ENCODE data around the gene ZBED5.
"Not testable (repeated sequence)": the region's sequence is repeated elsewhere in the genome, so short reads cannot be mapped to it uniquely, and the experiment has no call there.

Gene ZBED5

DNA sequence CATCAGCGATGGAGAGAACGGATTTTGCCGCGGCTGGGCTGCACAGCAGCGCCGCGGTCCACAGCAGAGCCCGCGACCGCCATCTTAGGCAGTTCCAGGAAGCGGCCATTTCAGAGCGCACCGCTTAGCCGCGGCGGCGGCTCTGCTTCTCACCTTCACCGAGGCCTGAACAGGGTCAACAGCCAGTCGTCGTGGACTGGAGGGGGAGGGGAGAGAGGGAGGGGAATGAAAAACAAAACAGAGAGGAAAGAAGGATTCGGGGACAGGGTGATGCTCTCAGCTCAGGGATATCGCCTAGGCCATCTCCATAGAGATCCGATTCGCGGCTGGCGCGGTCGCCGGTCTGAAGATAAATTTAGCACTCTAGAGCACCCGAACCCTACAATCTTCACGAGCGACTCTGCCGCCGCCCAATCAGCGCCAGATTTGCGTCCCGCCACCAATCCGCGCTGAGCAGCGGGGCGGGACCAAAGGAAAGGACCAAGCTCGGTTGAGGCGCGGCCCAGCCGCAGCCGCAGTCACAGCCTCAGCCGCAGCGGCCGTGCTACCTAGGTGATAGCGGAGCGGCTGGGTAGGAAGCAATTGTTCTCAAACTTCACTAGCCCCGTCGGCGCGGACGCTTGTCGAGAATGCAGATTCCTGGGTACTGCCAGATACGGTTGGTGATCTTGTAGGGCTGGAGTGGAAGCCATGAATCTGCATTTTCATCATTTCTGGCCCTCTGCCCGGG is at the start of gene ZBED5:
Gene ZBED5, minus strand, starts transcription at position 345 of the 730 bp plus-strand sequence. CDS start 3,108 bp downstream, outside the sequence.
- DNase-seq, result peak; percentile 61

DNA sequence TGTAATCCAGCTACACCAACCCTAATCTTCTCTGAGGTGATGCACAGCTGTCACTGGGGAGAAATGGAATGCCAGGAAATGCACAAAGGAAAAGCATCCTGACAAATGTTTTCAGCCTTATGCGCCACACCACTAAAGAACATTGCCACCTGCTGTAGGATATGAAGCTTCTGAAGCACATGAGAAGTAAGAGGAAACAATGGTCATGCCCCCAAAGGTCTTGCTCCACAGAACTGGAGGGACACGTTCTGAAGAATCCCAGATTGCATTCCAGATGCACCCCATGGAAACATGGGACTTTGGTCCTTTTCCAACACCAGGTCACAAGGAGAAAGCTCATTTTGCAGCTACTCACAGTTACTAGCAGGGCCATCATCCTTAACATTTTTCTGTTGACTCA is 48.7 kb upstream of the ZBED5 start:
- DNase-seq, result no peak

DNA sequence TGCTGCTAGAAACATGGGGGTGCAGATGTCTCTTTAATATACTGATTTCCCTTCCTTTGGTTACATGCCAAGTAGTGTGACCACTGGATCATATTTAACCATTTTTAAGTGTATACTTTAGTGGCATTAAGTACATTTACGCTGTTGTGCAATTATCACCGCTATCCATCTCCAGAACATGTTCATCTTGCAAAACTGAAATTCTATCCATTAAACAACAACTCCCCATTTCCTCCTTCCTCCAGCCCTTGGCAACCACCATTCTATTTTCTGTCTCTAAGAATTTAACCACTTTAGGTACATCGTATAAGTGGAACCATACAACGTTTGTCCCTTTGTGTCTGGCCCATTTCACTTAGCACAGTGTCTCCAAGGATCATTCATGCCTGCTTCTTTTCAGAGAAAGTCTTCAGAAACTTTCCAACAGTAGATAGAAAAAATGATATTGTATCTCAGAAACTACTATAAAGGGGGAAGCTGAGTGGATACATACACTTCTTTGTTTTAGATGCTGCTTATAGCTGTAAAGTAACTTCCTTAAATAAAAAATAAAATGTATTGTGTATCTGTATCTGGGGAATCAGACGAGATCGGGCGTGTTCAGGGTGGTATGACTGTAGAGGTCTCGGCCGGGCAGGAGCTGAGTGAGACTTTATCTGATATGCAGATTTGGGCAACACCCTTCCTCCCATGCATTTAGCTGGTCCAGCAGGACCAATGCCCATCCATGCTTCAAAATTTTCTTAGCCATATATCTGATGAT is 44.6 kb upstream of the ZBED5 start:
- no peak for DNase-seq

DNA sequence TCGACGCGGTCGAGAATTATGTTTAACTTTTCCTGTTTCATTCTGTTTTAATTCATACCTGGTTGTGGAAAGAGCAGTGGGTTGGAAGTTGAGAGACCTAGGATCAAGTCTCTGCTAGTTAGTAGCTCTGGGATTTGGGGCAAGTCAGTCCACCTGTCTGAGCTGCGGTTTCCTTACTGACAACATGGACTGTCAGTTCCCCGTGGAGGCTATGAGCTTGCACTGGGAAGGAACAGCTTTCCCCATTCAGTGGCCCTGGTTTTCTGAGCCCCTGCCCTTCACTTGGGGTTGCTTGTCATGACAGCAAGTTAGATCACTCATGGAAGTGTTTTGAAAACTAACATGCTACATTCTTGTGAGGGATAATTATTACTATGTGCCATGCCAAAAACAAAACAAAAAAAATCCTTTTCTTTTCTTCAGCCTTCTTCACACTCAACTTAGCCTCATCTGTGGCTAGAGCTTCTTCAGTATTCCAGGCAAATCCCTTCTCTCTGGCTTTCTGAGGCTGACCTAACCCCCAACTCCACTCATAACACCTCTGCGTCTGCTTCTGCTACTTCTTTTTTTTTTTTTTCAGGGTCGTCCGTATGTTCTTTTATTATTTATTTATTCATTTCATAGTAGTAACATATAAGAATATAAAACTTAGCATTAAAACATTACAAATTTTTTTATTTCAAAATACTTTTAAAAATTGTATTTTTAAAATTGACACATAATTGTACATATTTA is 43.0 kb upstream of the ZBED5 start:
- DNase-seq, result no peak

DNA sequence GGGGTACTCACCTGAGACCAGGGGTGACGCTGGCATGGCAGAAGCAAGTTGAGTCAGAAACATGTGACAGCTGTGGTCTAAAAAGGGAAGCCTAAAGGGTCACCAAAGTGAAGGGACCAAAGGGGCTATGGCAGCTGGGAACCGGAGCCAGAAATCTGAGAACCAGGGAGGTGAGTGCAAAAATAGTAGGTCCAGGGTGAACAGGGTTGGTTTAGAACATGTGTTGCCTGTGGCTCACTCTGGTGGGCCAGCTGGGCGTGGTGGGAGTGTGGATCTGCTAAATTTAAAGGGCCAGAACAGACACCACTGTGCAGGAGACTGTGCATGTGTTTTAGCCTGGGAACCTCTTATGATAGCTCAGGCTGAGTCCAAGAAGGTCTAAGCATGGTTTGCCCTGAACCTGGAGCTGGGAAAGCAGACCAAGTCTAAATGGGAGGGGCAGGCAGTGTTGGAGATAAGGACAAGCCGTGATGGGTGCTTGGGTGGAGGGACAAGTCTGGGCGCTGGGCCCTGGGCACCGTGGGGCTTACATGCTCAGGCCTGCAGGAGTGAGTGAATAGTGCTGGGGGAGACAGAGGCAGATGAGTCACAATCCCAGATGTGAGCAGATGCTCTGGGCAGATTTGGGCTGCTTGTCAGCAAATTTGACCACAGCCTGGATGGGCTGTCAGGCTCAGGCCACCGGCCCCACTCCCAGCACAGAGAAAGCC is 41.4 kb upstream of the ZBED5 start:
- DNase-seq, result peak; percentile 24

DNA sequence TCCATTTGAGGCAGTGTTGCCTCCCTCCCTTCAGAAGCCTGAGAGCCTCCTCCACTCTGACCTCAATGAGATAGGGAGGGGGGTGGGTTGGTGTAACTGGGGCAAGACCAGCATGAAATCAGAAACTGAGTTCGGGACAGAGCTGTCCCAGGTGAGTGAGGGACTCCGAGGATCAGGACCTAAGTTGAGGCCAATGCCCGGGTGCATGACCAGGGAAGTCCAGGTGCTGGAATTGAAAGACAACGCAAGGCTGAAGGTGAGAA is 40.8 kb upstream of the ZBED5 start:
- no peak for DNase-seq

DNA sequence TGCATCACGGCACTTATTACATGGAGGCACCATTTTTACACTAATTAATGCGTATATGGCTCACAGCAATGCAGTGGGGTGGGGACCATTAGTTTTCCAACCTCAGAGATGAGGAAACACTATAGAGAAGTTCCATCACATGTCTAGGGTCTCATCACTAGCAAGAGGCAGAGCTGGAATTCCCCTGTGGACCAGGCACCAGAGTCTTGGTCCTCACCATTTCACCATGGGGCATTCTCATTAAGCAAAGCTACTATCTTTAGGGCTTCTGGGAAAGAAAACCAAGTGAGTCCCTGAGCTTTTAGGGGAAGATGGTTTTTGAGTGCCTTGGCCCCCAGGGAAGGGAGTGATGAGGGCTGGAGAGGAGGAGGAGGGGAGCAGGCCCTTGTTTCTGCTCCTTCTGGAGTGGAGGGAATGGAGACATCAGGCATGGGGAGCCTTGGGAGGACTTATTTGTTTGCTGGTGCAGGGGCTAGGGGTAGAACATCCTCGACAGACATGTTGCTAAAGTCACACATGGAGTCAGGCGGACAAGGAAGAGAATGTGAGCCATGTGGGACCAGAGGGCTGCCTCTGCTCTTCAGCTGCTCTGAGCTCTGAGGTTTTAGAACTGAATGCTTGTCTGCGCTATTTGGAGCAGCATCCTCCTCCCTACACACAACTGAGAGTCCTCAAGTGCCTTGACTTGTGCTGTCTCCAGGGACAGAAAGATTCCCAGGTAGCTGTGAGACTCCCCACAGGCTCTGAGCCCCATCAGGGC is 40.3 kb upstream of the ZBED5 start:
- DNase-seq, result no peak

DNA sequence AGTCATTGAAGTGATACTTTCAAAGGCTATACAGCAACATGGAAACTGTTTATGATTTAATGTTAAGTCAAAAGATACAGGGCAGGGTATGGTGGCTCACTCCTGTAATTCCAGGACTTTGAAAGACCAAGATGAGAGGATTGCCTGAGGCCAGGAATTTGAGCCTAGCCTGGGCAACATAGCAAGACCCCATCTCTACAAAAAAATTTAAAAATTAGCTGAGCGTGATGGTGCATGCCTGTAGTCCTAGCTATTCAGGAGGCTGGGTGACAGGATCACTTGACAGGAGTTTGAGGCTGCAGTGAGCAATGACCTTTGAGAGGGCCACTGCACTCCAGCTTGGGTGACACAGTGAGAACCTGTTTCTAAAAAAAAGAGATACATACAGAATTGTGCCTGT is 39.3 kb upstream of the ZBED5 start:
- DNase-seq, result no peak

DNA sequence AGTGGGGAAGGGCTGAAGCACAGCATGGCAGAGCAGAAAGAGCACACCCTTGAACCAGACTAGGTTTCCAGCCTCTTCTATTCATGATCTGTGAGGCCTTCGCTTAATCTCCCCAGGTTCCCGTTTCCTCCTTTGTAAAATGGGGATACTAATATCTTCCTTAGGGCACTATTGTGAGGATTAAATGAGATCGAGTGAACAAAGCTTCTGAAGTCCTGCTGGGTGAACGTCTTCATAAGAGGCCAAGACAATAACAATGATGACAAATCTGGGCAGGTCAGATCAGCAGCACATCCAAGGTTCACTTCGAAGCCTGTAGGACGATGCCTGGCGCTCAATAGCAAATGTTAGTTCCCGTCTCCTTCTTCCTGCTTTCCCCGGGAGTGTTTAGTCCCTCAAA is 38.6 kb upstream of the ZBED5 start:
- DNase-seq, result no peak

DNA sequence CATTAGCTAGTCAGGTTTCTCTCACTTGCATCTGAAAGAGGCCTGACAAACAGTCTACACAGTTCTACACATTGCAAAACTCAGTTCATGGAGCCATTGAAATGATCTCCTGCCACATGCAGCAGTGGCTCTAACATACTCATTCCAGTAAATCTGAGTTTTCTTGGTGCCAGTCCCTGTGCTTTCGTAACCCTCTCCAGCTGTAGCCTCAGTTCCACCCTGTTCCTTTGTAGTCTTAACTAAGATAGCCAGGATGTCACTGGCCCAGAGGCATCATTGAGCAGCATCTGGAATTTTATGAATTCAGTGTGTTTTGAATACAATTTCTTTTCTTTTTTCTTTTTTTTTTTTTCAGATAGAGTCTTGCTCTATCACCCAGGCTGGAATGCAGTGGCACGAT is 37.4 kb upstream of the ZBED5 start:
- no peak for DNase-seq

DNA sequence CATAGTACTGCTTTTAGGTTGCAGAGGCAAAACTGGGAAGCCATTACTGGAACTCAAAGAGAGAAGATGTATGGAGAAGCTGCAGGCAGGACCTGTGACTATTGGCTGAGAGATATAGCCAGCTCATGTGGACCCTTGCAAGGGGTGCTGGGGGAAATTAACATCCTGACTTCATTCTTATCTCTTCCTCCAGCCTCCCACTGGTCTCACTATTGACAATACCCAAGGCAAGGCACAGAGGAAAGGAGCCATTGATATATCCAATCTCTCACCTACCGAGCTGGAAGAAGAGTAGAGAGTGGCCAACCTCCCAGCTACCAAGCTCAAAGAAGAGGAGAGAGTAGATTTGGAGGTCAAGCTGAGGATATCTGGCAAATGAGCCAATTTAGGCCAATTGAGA is 36.8 kb upstream of the ZBED5 start:
- no peak for DNase-seq

DNA sequence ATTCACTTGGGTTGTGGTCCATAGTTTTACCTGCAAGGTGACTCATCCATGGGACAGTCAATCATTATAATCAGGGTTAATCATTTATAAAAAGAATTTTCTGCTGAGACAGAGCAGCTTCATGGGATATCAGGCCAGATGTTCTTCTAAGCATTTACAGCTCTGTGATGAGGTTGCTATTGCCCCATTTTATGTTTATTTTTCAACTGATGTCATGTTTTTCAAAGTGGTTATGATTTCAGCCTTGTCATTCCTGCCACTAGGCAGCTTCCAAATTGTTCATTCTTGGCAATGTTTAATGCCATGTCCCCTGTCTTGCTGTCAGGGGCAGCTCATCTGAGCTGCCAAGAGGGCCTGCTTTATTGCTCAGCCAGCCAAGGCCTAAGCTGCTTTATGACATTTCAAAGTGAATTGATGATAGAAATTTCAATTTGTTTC is 35.9 kb upstream of the ZBED5 start:
- DNase-seq, result no peak

DNA sequence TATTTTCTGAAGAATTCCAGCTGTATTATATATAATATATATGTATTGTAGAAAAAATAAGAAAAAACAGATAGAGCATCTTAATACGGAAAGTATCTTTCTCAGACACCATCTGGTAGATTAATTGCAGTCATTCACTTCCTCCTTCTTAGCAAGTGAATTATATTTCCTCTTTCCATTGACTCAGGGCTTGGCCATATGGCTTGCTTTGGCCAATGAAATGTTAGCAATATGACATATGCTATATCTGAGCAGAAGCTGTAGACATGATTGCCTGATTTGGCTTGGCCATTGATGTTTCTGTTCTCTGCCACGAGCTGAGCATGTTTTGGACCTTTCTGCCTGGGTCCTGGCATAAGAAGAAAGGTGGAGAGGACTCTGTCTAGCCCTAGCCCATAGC is 34.4 kb upstream of the ZBED5 start:
- no peak for DNase-seq

DNA sequence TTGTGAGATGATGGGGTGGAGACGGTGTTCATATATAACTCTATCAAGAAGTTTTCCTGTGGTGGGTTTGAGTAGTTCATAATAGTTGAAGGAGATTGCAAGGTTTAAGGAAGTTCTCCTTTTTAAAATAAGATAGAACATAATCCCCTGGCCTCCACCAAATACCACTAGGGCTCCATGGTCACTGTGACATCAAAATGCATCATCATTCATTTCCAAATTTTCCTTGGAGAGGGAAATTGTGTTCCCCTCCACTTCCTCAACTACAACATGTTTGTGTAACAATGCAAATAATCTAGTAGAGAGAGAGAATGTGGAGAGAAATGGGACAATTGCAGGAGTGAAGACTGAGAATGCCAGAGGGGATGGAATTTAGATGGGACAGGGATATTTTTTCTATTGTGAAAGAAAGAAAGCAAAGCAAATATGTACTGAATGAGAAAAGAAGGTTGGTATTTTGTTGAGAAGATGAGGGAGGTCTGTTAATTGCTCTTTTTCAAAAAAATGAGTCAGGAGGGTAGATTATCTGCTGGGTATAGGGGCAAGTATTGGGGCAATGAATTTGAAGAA is 33.4 kb upstream of the ZBED5 start:
- DNase-seq, result no peak

DNA sequence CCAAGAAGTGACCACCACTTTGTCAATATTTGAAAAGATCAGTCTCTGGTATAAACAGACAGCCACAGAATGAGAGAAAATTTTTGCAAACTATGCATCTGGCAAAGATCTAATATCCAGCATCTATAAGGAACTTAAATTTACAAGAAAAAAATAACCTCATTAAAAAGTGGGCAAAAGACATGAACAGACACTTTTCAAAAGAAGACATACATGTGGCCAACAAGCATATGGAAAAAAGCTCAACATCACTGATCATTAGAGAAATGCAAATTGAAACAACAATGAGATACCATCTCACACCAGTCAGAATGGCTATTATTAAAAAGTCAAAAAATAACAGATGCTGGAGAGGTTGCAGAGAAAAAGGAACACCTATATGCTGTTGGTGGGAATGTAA is 32.2 kb upstream of the ZBED5 start:
- not testable (repeated sequence) for DNase-seq

DNA sequence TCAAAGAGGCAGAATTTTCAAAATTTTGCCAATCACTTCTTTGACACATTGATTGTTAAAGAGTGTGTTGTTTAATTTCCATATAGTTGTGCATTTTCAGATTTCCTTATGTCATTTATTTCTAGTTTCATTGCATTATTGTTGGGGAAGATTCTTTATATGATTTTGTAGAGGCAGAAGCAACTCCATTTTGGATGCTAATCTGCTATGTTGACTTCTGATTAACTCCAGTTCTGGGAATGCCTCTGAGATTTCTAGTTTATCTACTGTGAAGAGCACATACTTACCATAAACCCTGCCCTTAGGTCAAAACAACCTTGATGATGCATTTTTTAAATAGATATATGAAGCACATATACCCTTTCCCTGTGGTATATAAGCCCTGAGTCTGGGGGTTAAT is 29.5 kb upstream of the ZBED5 start:
- DNase-seq, result no peak

DNA sequence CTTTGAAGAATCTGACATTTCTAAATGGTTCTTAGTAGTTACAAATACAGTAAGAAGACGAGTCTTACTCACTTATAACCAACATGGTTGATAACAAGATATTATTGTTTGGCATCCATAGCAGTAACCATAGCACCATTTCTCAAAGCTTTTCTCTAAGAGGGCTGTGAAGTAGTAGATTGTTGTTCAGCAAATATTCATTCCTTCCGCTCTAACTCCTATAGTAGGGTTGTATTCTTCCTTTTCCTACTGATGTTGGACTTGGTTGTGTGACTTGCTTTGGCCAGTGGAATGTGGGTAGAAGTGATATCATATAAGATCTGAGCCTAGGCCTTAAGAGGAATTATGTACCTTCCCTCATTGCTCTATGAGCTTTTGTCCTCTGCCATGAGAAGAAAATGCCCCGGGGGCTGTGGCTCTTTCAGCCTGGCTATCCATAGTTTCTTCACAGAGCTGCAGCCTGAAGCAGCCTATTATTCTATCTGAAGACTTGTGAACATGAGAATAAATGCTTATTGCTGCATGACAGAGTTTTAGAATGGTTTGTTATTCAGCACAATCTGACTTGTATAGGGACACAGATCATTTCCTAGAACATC is 28.9 kb upstream of the ZBED5 start:
- DNase-seq, result no peak

DNA sequence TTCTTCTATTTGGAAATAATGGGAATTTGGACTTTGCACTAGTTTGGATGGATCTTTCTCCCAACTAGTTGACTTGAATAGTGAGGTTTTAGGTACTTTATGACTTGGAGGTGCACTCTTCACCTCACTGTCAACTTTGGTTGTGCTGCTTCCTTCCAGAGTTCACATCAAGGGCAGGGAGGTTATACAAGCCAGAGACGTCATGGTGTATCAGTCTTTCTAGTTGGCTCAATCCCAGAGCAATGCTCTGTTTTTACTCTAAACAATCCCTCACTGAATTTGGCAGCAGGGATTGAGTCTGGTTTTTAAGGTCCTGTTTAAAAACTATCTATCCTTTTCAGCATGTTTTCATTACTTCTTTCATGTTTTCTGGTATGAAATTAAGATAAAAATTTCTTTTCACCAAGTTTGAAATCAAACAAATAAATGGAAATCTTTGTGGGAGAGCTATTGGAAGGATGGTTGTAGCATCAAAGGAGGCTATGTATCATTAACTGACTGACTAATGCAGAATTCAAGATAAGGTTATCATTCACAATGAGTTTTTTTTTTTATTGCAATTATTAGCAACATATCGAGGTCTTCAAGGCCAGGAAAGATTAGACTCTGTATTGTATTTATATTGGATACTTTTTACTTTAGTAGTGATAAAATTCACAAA is 28.0 kb upstream of the ZBED5 start:
- no peak for DNase-seq

DNA sequence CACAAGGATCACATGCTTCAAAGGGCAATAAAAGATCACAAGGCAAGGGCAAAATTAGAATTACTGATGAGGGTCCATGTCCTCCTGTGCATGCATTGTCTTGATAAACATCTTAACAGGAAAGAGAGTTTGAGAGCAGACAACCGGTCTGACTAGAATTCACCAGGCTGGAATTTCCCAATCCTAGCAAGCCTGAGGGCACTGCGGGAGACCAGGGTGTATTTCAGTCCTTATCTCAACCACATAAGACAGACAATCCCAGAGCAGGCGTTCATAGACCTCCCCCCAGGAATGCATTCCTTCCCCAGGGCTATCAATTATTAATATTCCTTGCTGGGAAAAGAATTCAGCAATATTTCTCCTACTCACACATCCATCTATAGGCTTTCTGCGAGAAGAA is 26.4 kb upstream of the ZBED5 start:
- DNase-seq, result not testable (repeated sequence)

DNA sequence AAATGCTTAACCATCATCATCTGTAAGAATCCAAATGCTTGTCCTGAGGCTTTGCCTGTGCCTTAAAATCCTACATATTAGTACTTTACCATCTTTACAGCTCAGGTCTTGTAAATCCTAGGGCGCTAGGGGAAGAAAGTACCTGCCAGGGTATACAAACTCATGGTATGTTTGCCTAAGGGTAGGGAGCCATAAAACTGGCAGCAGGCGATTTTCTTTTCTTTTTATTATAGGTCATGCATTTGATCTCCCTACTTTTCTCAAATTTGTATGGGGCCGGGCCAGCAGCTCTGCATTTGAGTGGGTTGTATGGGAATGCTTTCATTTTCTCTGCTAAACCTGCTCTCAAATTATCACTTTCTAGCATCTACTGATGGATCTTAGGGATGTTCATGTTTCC is 24.0 kb upstream of the ZBED5 start:
- no peak for DNase-seq
